HepG2 (cell line): ENCODE results near the gene CTSG.

Experiments
- CREB1 ChIP-seq, 2 experiments: fragments of 450-650 bp in 1 of 2; IDR thresholded peaks; 2 replicates each; pipeline ENCODE4 v1.6.1; 2016 to 2017; ENCODE audit warnings: control low read depth in 1 of 2, mild to moderate bottlenecking in 1 of 2, missing compliant biosample characterization in 1 of 2, missing genetic modification characterization in 1 of 2
- CTCF ChIP-seq: sonication (generic); formaldehyde crosslinking; IDR thresholded peaks from 2 replicates; pipeline ENCODE4 v1.5.0; 2020; ENCODE audit warnings: mild to moderate bottlenecking, missing genetic modification reagents, moderate library complexity
- EZH2 ChIP-seq: conservative IDR thresholded peaks from 2 replicates; pipeline ENCODE4 v1.6.1; 2012; ENCODE audit warnings: mild to moderate bottlenecking, low read depth, low read length, moderate library complexity
- HNF1A ChIP-seq, 2 experiments: sonication (generic) in 1 of 2; formaldehyde crosslinking in 1 of 2; IDR thresholded peaks; 2 replicates each; pipeline versions ENCODE4 v1.4.0 to v1.6.1; 2016 to 2020; ENCODE audit warnings: borderline replicate concordance in 1 of 2, low read depth in 1 of 2, mild to moderate bottlenecking in 1 of 2, missing genetic modification reagents in 1 of 2
- PRDM15 ChIP-seq: sonication (generic); formaldehyde crosslinking; IDR thresholded peaks from 2 replicates; pipeline ENCODE4 v1.4.0; 2020; ENCODE audit warnings: missing genetic modification reagents
- PRDM4 ChIP-seq: sonication (generic); formaldehyde crosslinking; IDR thresholded peaks from 2 replicates; pipeline ENCODE4 v1.9.0; 2021; ENCODE audit warnings: missing genetic modification reagents, borderline replicate concordance
- TEAD3 ChIP-seq: optimal IDR thresholded peaks from 2 replicates; pipeline ENCODE3; 2016; ENCODE audit warnings: borderline replicate concordance
- UBTF ChIP-seq: sonication (generic); formaldehyde crosslinking; IDR thresholded peaks from 2 replicates; pipeline ENCODE4 v1.4.0; 2020; ENCODE audit warnings: mild to moderate bottlenecking, missing genetic modification reagents
- ZNF430 ChIP-seq: sonication (generic); formaldehyde crosslinking; IDR thresholded peaks from 2 replicates; pipeline ENCODE4 v1.9.0; 2021; ENCODE audit warnings: mild to moderate bottlenecking, missing genetic modification reagents
- ZNF574 ChIP-seq: sonication (generic); formaldehyde crosslinking; IDR thresholded peaks from 2 replicates; pipeline ENCODE4 v1.4.0; 2020; ENCODE audit warnings: missing genetic modification reagents
- ZNF644 ChIP-seq: IDR thresholded peaks from 2 replicates; pipeline ENCODE4 v1.6.1; 2016; ENCODE audit warnings: low read depth

- TF ChIP-seq ZNF574 (CRISPR knock-in tag) (no peak), CTCF (CRISPR knock-in tag) (no peak), HNF1A (IDR thresholded peaks at IDR 0.05; ENCODE audit: low read depth) (no peak), HNF1A (CRISPR knock-in tag; IDR thresholded peaks at IDR 0.05; ENCODE audit: borderline replicate concordance) (no peak), ZNF430 (CRISPR knock-in tag) (no peak), ZNF644 (CRISPR knock-in tag) (no peak), PRDM4 (CRISPR knock-in tag) (no peak), UBTF (CRISPR knock-in tag) (no peak), CREB1 (IDR thresholded peaks at IDR 0.05) (no peak), CREB1 (CRISPR knock-in tag; IDR thresholded peaks at IDR 0.05) (no peak), PRDM15 (CRISPR knock-in tag) (no peak), EZH2 (no peak), TEAD3 (CRISPR knock-in tag) (no peak)
These were observed 37.2 kb upstream of the CTSG start for GRCh38 chr14:24613241-24613640.
